GM19035 (cell line): ENCODE results near the gene CENPT.

Experiments
- ATAC-seq: cut with Tn5 transposase; IDR thresholded peaks from one replicate; pipeline ENCODE4 v1.9.1; 2021; ENCODE audit not compliant: unreplicated experiment

Gene CENPT, protein sequence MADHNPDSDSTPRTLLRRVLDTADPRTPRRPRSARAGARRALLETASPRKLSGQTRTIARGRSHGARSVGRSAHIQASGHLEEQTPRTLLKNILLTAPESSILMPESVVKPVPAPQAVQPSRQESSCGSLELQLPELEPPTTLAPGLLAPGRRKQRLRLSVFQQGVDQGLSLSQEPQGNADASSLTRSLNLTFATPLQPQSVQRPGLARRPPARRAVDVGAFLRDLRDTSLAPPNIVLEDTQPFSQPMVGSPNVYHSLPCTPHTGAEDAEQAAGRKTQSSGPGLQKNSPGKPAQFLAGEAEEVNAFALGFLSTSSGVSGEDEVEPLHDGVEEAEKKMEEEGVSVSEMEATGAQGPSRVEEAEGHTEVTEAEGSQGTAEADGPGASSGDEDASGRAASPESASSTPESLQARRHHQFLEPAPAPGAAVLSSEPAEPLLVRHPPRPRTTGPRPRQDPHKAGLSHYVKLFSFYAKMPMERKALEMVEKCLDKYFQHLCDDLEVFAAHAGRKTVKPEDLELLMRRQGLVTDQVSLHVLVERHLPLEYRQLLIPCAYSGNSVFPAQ

DNA sequence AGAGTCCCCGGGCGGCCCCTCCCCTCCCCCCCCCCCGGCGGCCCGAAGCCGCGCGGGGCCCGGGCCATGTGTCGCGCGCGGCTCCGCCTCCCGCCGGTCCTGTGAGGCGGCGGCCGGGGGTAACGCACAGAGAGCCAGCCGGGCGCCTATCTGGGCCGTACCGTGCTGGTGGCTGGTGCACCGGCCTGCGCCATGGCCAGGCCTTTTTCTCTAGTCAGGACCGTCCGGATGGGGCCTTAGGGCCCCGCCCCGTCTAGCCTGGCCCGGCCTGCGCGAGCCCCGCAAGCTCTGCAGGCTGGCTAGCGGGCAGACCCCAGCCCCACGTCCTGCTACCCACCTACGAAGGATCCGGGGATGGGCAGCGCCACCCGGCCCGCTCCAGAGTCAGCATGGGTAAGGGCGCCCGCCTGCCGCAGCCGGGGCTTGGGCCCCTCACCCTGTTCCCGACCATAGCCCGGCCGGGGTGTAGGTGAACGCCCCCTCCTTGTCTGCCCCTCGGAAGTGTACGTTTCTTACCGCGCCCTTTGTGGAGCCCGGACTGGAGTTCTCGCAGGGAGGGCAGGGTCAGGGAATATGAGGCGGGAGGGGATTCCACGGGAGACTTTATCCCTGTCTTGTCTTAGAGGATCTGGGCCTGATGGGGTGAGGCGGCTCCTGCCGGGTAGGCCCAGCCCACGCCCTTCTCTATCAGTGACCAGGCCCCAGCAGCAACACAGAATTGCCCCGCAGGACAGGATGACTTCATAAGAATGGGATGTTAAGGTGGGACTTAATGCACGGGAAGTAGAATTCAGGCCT is at the start of gene CENPT:
Gene CENPT (minus strand): TSS at position 630 of the 798 bp plus-strand sequence. CDS start 13,834 bp downstream, outside the sequence.
- peak; percentile 44 for ATAC-seq

DNA sequence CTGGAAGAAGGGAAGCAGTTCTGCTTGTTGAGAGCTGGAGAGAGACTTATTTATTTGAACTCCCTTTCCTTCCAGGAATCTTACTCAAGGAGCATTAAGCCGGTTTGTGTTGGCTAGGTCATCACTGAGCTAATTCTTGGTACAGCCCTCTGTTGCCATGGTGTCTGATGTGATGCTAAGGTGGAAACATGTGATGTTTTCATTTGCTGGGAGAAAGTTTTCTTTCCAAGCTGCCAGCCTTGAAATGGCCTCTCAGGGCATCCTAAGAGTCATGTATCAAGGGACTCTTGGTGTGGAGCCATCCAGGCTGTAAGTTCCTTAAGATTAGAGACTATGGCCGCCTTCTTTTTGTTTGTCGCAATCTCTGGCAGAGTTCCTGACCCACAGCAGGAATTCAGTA is 49.7 kb upstream of the CENPT start:
- no peak for ATAC-seq

DNA sequence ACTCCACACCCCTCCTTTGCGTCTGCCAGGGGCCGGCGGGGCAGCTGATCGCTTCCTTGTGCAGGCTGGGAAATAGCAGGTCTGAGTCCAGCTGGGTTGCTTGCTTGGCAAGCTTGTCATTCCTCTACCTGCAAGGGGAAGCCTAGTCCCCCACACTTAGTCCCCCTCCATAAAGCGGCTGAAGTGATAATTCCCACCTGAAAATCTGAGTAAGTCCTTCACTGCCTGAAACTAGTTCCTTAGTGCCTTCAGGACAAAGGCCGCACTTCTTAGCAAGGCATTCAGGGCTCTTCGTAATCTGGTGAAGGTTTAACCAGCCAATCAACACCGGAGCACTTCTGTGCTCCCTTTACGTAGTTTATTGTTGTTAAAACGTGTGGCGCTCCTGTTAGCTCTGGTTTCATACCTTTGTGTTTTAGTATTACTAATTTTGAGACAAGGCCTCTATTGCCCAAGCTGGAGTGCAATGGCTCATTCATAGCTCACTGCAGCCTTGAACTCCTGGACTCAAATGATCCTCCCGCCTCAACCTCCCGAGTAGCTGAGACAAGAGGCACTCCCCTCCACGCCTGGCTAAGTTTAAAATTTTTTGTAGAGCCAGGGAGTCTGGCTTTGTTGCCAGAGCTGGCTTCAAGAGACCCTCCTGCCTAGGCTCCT is 46.4 kb upstream of the CENPT start:
- no peak for ATAC-seq

DNA sequence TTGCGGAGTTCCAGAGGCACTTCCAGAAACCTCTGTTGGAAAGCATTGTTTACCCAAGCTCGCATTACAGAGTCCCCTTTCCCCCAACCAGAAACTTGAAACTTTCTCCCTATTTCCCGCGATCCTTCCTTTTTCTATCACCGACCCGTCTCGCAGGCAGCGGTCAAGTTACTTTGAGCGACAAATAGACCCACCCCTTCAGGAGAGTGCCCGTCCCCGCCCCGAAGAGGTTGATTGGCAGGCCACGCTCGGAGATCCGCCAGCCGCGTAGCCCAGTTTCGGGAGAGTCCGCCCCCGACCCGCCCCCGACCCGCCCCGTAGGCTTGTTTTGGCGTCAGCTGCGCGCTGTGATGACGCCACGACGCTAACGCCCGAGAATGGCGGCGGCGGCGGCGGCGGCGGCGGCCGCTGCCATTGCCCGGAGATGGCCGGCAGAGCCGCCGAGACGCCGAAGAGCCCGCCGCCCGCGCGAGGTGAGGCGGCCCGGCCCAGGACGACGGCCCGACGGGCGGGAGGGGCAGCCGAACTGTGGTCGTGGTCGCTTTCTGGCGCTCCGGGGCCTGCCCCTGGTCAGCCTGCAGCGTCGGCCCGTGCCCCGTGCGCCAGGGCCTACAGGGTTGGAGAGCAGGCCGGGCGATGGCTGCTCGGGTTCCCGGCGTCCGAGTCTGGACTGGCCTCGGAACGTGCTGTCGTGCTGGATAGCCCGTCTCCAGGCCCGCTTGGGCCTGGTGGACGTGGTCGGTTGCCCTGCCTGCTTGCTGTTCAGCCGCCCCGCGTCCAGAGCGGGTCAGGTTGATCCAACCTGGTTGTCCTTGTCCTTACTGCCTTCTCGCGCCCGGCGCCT is 45.6 kb upstream of the CENPT start, which contains the start of gene PSKH1:
Gene PSKH1 (plus strand): TSS at position 356 of the 844 bp plus-strand sequence. CDS start 15,496 bp downstream, outside the sequence.
- peak; percentile 93 for ATAC-seq

DNA sequence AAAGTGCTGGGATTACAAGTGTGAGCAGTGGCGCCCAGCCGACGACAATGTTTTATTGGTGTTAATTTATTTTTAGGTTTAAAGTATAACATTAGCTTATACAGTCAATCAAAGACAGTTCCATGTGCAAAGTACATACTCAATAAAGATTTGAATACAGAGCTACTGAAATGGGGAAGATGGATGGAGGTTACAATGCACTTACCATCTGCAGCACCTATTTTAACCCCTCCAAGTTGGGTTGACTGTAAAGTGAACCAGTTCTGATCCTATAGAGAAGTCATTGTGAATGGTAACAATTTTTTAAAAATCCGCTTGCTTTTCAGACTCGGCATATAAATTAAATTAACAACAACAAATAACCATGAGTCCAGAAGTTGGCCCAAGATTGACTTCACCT is 44.9 kb upstream of the CENPT start:
- ATAC-seq, result no peak

DNA sequence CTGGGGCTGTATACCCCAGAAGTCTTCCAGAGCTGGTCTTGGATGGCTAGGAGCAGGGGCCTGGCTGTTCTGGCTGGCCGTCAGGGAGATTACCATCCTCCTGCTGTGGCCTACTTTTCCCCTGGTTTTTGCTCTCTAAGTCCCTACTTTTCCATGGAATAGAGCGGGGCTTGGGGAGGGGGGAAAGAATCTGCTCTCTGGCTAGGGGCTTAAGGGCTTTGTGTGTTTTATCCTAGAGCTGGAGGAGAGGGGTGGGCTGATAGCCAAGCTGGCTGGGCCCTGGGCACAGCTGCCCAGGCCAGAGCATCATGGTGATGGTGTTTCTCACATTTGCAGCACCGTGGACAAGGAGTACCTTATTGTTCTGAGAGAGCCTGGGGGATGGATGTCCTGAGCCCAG is 40.8 kb upstream of the CENPT start:
- no peak for ATAC-seq

DNA sequence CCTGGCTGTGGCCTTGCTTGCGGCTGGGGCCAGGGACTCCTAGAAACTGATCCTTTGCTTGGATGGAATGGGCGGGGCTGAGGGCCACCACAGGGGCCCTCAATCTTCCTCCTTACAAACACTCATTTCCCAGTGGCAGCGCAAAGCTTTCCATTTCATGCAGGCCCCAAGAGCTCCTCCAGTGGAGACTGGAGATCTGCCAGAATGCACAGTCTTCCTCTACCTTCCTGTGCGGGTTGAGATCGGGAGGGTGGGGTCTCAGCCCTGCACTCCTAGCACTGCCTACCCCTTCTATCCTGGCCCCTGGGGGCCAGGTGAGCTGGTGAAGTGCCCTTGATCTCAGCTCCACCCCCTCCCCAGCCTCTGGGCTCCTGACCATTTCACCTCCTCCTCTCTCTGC is 38.9 kb upstream of the CENPT start:
- no peak for ATAC-seq

DNA sequence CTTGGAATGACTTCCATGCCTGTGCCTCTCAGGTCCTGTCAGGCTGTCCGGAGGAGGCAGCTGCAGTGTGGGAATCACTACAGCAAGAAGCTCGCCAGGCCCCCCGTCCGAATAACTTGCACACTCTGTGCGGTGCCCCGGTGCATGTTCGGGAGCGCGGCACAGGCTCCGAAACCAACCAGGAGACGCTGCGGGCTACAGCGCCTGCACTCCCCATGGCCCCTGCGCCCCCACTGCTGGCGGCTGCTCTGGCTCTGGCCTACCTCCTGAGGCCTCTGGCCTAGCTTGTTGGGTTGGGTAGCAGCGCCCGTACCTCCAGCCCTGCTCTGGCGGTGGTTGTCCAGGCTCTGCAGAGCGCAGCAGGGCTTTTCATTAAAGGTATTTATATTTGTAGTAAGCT is 38.5 kb upstream of the CENPT start:
- no peak for ATAC-seq

DNA sequence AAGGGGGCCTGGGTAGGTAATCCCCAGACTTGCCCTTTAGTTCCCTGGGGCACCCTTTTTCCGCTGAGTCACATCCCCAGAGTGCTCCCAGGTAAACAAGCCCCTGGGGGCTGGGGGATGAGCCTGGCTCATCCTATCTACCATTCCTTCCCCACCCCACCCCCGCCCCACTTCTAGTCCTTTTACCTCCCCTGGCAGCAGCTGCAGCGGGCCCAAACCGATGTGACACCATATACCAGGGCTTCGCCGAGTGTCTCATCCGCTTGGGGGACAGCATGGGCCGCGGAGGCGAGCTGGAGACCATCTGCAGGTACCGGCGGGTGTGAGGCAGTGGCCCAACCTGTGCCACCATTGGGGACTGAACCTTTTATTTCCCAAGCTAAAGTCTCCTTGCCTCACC is 38.1 kb upstream of the CENPT start:
- ATAC-seq, result no peak

DNA sequence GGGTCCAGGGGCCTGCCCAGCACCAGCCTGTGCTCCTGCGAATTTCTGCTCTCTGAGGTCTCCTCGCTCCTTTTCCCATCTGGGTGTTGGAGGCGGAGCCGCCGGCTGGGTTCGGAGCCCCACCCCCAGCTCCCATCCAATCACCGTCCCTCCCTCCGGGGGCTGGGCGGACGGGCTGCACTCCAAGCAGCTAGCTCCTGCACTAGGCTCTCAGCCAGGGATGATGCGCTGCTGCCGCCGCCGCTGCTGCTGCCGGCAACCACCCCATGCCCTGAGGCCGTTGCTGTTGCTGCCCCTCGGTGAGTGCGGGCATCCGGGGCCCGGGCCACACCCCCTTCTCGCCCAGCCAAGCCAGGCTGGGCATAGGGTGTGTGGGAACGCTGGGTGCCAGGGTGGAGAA is 37.2 kb upstream of the CENPT start, which contains the start of gene NRN1L:
Gene NRN1L (plus strand): TSS at position 202 of the 400 bp plus-strand sequence. CDS start 19 bp downstream, at position 221.
- ATAC-seq, result no peak

DNA sequence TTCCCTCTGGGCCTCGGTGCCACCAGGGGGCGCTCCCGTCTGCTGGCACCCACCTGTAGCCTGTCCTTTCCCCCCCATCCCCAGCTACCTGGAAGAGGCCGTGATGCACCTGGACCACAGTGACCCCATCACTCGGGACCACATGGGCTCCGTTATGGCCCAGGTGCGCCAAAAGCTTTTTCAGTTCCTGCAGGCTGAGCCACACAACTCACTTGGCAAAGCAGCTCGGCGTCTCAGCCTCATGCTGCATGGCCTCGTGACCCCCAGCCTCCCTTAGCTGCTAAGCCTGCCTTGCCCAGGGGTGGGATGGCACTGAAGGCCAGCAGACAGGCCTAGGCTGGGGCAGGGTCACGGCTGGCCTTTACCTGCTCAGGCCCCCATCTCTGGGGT is 36.4 kb upstream of the CENPT start:
- ATAC-seq, result no peak

DNA sequence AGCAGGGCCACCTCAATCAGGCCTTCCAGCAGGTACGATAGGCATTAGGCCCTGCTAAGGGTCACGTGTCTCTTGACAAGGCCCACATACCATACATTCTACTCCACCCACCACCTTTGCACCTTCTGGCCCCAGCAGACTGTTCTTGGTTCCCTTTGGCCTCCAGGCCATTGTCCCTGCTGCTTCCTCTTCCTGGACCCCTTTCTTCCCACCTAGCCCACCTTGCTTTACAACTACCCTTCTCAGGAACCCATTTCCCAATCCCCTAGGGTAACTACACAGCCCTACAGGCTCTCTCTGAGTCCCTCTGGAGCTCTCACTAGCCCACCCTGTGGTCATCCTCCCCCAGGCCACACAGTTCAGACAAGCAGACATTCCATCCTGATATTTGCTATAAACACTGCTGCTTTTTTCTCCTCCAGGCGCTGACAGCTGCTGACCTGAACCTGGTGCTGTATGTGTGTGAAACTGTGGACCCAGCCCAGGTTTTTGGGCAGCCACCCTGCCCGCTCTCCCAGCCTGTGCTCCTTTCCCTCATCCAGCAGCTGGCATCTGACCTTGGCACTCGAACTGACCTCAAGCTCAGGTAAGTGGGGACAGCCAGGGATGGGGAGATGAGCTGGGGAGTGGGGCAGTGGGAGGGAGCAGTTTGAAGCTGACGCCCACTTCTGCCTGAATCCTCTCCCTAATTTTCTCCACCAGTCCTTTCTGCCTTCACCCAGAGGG is 35.8 kb upstream of the CENPT start:
- ATAC-seq, result no peak

DNA sequence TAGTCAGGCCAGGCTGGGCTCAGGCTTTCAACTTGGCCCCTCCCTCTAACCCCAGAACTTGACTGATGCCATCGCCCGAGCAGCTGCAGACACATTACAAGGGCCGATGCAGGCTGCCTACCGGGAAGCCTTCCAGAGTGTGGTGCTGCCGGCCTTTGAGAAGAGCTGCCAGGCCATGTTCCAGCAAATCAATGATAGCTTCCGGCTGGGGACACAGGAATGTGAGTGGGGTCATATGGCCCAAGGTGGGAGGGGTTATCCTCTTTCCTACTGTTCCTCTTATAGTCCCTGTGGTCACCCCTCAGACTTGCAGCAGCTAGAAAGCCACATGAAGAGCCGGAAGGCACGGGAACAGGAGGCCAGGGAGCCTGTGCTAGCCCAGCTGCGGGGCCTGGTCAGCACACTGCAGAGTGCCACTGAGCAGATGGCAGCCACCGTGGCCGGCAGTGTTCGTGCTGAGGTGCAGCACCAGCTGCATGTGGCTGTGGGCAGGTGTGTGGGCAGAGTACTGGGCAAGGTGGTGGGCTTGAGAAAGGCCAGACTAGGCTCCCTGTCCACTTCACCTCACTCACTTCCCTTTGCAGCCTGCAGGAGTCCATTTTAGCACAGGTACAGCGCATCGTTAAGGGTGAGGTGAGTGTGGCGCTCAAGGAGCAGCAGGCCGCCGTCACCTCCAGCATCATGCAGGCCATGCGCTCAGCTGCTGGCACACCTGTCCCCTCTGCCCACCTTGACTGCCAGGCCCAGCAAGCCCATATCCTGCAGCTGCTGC is 35.1 kb upstream of the CENPT start:
- no peak for ATAC-seq

DNA sequence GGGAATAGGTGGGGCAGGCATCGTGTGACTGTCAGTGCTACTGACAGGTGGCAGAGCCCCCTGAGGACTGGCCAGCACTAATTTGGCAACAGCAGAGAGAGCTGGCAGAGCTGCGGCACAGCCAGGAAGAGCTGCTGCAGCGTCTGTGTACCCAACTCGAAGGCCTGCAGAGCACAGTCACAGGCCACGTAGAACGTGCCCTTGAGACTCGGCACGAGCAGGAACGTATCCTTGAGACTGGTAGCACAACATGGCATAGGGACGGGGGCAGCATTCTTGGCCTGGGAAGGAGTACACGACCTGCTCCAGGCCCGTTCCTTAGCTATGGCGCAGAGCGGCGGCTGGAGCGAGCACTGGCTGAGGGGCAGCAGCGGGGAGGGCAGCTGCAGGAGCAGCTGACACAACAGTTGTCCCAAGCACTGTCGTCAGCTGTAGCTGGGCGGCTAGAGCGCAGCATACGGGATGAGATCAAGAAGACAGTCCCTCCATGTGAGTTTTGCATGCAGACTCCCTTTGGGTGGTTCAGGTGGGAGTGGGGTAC is 34.2 kb upstream of the CENPT start:
- no peak for ATAC-seq

DNA sequence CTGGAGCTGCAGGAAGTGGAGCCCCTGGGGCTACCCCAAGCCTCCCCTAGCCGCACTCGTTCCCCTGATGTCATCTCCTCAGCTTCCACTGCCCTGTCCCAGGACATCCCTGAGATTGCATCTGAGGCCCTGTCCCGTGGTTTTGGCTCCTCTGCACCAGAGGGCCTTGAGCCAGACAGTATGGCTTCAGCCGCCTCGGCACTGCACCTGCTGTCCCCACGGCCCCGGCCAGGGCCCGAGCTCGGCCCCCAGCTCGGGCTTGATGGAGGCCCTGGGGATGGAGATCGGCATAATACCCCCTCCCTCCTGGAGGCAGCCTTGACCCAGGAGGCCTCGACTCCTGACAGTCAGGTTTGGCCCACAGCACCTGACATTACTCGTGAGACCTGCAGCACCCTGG is 33.1 kb upstream of the CENPT start:
- ATAC-seq, result no peak

DNA sequence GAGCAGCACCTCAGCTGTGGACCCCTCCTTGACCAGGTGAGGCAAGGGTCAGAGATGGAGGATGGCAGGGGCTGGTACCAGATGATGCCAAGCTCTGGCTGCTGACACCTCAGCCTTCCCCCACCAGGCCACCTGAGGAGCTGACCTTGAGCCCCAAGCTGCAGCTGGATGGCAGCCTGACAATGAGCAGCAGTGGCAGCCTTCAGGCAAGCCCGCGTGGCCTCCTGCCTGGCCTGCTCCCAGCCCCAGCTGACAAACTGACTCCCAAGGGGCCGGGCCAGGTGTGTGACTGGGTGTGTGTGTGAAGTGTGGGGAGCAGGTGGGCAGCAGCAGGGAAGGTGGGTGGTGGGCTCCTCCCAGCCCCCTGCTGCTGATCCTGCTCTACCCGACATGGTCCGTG is 32.4 kb upstream of the CENPT start:
- ATAC-seq, result no peak

DNA sequence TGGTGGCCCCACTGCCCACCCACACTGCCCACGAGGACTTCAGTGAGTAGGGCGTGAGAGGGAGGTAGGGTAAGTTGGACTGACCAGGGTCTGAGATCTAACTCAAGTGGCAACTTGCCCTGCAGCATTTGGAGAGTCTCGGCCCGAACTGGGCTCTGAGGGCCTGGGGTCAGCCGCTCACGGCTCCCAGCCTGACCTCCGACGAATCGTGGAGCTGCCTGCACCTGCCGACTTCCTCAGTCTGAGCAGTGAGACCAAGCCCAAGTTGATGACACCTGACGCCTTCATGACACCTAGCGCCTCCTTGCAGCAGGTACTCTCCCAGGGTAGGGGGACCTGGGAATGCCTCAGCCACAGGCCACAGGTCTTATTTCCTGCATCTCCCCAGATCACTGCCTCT is 32.0 kb upstream of the CENPT start:
- ATAC-seq, result no peak

DNA sequence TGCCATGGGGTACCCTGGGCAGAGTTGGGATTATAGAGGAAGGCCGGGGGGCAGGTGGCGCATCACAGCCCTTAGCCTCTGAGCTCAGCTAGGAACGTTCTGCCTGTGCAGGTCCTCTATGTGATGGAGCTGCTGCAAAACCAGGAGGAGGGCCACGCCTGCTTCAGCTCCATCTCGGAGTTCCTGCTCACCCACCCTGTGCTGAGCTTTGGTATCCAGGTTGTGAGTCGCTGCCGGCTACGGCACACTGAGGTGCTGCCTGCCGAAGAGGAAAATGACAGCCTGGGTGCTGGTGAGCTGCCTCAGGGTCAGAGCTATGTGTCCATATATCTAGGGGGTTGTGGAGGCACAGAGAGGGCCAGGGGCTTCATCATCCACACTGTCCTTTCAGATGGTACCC is 31.4 kb upstream of the CENPT start:
- no peak for ATAC-seq

DNA sequence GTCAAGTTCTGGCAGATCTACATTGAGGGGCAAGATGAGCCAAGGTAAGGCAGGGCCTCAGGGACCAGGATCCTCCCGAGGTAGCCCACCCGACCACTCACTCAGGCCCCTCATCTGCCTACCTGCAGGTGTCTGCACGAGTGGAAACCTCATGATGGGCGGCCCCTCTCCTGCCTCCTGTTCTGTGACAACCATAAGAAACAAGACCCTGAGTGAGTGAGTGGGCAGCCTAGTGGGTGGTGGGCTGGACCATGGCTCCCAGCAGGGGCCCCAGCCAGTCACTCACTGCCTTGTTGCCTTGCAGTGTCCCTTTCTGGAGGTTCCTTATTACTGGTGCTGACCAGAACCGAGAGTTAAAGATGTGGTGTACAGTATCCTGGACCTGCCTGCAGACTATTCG is 30.7 kb upstream of the CENPT start:
- ATAC-seq, result no peak
